Esophagus squamous epithelium (tissue), 4 donors: ENCODE data around the gene VSTM4.

Experiments
- POLR2A ChIP-seq, 4 donors: fragments of 450-650 bp; IDR thresholded peaks; one replicate each; pipeline ENCODE4 v1.6.1; 2017; ENCODE audit warnings: antibody characterized with exemption in 4 of 4, mild to moderate bottlenecking in 4 of 4, moderate library complexity in 3 of 4
- TF ChIP-seq, protein P1 (sequence below), 6 experiments: fragments of 450-650 bp in 4 of 6; fragments of 200-600 bp in 2 of 6; sonication (generic) in 2 of 6; IDR thresholded peaks; one replicate each; pipeline ENCODE4 v1.5.1; 2016 to 2019; ENCODE audit warnings: antibody characterized with exemption in 6 of 6, mild to moderate bottlenecking in 4 of 6, moderate library complexity in 4 of 6

DNA sequence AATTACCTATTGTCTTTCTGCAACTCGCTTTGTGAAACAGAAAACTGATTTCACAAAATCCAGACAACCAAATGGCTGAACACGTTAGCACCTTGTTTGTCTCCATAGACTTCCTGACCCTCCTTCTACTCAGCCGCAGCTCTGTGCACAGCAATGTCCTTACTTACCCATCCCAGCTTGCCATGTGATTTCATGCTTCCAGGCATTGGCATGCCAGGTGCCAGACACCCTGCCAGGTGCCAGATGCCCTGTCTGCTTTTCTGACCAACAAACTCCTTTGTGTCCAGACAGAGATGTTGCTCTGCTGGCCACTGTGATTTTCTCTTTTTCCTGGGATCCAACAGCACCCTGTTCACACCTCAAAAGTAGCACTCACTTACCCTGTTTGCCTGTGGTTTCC, 34.6 kb upstream of the VSTM4 start:
- TF ChIP-seq, protein P1, sequence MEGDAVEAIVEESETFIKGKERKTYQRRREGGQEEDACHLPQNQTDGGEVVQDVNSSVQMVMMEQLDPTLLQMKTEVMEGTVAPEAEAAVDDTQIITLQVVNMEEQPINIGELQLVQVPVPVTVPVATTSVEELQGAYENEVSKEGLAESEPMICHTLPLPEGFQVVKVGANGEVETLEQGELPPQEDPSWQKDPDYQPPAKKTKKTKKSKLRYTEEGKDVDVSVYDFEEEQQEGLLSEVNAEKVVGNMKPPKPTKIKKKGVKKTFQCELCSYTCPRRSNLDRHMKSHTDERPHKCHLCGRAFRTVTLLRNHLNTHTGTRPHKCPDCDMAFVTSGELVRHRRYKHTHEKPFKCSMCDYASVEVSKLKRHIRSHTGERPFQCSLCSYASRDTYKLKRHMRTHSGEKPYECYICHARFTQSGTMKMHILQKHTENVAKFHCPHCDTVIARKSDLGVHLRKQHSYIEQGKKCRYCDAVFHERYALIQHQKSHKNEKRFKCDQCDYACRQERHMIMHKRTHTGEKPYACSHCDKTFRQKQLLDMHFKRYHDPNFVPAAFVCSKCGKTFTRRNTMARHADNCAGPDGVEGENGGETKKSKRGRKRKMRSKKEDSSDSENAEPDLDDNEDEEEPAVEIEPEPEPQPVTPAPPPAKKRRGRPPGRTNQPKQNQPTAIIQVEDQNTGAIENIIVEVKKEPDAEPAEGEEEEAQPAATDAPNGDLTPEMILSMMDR (IDR thresholded peaks at IDR 0.05), result no peak
- no peak for TF ChIP-seq POLR2A (IDR thresholded peaks at IDR 0.05)
